Measurements from ENCODE around the gene OR7C2.

GRCh38 chr19:14978161-14978776, 37.0 kb downstream of the OR7C2 start:
- TF ChIP-seq JUNB (IDR thresholded peaks at IDR 0.05; ENCODE audit: unreplicated experiment) = no peak
- no peak for TF ChIP-seq CTCF (conservative IDR thresholded peaks at IDR 0.05; ENCODE audit: low read depth in 2 of 2)
- no peak for TF ChIP-seq EZH2 (IDR thresholded peaks at IDR 0.05; ENCODE audit: low read depth, unreplicated experiment)
- no peak for TF ChIP-seq POLR2AphosphoS5 (IDR thresholded peaks at IDR 0.05; ENCODE audit: low read depth)
- no peak for TF ChIP-seq STAT1 (IDR thresholded peaks at IDR 0.05; ENCODE audit: unreplicated experiment)
- TF ChIP-seq ZNF114 (CRISPR knock-in tag; IDR thresholded peaks at IDR 0.05) = no peak
- no peak for TF ChIP-seq EZH2phosphoT487 (IDR thresholded peaks at IDR 0.05; ENCODE audit: unreplicated experiment)
- TF ChIP-seq REST (IDR thresholded peaks at IDR 0.05; ENCODE audit: unreplicated experiment) = no peak
- TF ChIP-seq ZNF331 (CRISPR knock-in tag; IDR thresholded peaks at IDR 0.05; ENCODE audit: low read depth) = no peak

All from GM23338 (cell line).